Common myeloid progenitor, CD34-positive (primary cell): ENCODE measurements around the gene LYRM1.
"Not testable (repeated sequence)": the region's sequence is repeated elsewhere in the genome, so short reads cannot be mapped to it uniquely, and the experiment has no call there.

Experiments
- CTCF ChIA-PET: fragments of 350-600 bp; sonication (Branson Sonifier 250); formaldehyde crosslinking; loops from one replicate; lab custom pipeline; 2021; ENCODE audit warnings: antibody characterized with exemption; lab: Charles Lee
- POLR2A ChIA-PET: fragments of 350-600 bp; sonication (Branson Sonifier 250); formaldehyde crosslinking; loops from one replicate; lab custom pipeline; 2021; ENCODE audit warnings: antibody characterized with exemption; lab: Charles Lee
- DNase-seq, 3 donors: peaks; one replicate each; pipeline versions ENCODE4 v3.0.0 to v3.0.0-alpha.2; 2013
- H3K27ac ChIP-seq, 2 experiments: 1 replicate in 1 of 2; 2 replicates in 1 of 2; pipeline ENCODE4 v1.7.0; 2013; ENCODE audit warnings: inconsistent platforms in 2 of 2, low read length in 2 of 2, mild to moderate bottlenecking in 2 of 2, low read depth in 1 of 2, moderate library complexity in 1 of 2; ENCODE audit not compliant: severe bottlenecking in 2 of 2, insufficient read depth in 1 of 2, poor library complexity in 1 of 2
- H3K27me3 ChIP-seq, 5 experiments: replicated peaks in 2 of 5; 1 replicate in 3 of 5; 2 replicates in 2 of 5; pipeline versions ENCODE4 v1.6.1 to v1.7.0; 2013; ENCODE audit warnings: low read length in 4 of 5, mild to moderate bottlenecking in 2 of 5, moderate library complexity in 2 of 5, inconsistent platforms in 1 of 5; ENCODE audit not compliant: insufficient read depth in 5 of 5, control insufficient read depth in 4 of 5
- H3K36me3 ChIP-seq, 4 experiments: 1 replicate in 2 of 4; 2 replicates in 2 of 4; pipeline versions ENCODE4 v1.6.1 to v1.7.0; 2013; ENCODE audit warnings: low read length in 3 of 4, control low read depth in 1 of 4, mild to moderate bottlenecking in 1 of 4; ENCODE audit not compliant: control insufficient read depth in 4 of 4, insufficient read depth in 4 of 4
- H3K4me1 ChIP-seq, 4 experiments: 1 replicate in 3 of 4; 2 replicates in 1 of 4; pipeline versions ENCODE4 v1.6.1 to v1.7.1; 2013; ENCODE audit warnings: low read length in 3 of 4, mild to moderate bottlenecking in 3 of 4, control low read depth in 1 of 4, inconsistent platforms in 1 of 4, moderate library complexity in 1 of 4; ENCODE audit not compliant: control insufficient read depth in 4 of 4, insufficient read depth in 4 of 4; ENCODE audit errors: control extremely low read depth in 1 of 4
- H3K4me3 ChIP-seq, 7 experiments: 1 replicate in 4 of 7; 2 replicates in 3 of 7; pipeline versions ENCODE4 v1.5.1 to v1.7.0; 2013; ENCODE audit warnings: mild to moderate bottlenecking in 7 of 7, low read length in 6 of 7, moderate library complexity in 6 of 7, inconsistent platforms in 2 of 7, low read depth in 2 of 7, control low read depth in 1 of 7; ENCODE audit not compliant: insufficient read depth in 4 of 7, control insufficient read depth in 1 of 7; ENCODE audit errors: extremely low read depth in 1 of 7
- H3K9me3 ChIP-seq, 5 experiments: 1 replicate in 4 of 5; 2 replicates in 1 of 5; pipeline versions ENCODE4 v1.6.1 to v1.7.1; 2013; ENCODE audit warnings: low read length in 4 of 5, mild to moderate bottlenecking in 2 of 5, inconsistent platforms in 1 of 5, low read depth in 1 of 5, moderate library complexity in 1 of 5; ENCODE audit not compliant: control insufficient read depth in 4 of 5, insufficient read depth in 2 of 5; ENCODE audit errors: control extremely low read depth in 1 of 5
- WGBS: methylation state at CpG from one replicate; pipeline ENCODE4 v1.1.5; 2013; ENCODE audit not compliant: insufficient coverage; 5-methylcytosine and 5-hydroxymethylcytosine counted together

LYRM1 gene

DNA sequence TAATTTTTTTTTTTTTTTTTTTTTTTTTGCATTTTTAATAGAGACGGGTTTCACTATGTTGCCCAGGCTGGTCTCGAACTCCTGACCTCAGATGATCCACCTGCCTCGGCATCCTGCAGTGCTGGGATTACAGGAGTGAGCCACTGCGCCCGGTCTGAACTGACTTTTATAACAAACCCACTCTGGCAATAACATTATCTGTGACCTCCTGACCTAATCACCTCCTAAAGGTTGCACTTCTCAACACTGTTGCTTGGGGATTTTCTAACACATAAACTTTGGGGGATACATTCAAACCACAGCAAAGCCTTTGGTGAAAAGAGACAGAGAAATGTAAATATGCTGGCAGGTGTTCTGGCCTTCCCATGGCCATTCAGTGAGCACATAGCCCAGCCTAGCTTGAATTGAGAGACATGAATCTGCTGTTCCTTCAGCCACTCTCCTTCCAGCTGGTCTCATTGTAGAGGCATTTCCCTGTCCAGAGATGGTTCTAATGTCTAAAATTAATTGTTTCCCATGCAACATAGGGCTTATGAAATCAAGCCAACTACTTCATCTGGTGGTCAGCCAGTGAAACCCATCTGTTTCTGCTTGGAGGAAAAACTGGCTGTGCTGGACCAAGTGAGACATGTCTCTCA, 28.3 kb downstream of the LYRM1 start:
- no peak for DNase-seq
- WGBS = 98% methylated on average over 5 of the region's 5 CpGs
- no peak overlapping the region for H3K27ac ChIP-seq
- CTCF ChIA-PET = no interaction called here
- H3K4me3 ChIP-seq = no peak overlapping the region
- no peaks in the 10 kb centered on the region for H3K9me3 ChIP-seq
- peaks cover 3 to 16% (median 9%) of the 10 kb centered on the region in 4 experiments for H3K36me3 ChIP-seq
- H3K27me3 ChIP-seq = no peaks in the 10 kb centered on the region
- no peaks in the 10 kb centered on the region for H3K4me1 ChIP-seq
- POLR2A ChIA-PET = no interaction called here

DNA sequence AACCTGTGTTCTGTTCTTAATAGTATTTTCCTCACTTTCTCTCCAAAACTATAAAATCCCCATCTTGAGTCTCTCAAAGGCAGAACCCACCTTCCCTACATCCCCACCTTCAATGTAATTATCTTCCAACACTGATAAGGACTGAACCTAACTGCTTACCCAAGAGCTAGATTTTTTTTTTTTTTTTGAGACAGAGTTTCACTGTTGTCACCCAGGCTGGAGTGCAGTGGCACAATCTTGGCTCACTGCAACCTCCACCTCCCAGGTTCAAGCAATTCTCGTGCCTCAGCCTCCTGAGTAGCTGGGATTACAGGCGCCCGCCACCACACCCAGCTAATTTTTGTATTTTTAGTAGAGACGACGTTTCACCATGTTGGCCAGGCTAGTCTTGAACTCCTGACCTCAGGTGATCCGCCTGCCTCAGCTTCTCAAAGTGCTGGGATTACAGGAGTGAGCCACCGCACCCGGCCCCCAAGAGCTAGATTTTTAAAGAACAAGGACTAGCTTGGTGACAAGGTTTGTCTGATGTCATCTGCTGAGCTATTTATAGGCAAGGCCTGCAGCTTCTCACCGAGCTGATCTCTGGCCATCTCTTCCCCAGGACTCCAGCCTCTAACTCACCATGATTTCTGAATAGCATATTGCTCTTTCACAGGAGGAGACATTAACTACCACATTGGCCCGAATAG, 29.2 kb downstream of the LYRM1 start:
- 94% methylated on average over 9 of the region's 10 CpGs for WGBS
- not testable (repeated sequence) for H3K27ac ChIP-seq, H3K4me1 ChIP-seq, H3K27me3 ChIP-seq, H3K36me3 ChIP-seq, DNase-seq, H3K9me3 ChIP-seq, H3K4me3 ChIP-seq
- ChIA-PET POLR2A (interaction anchor here (0.6 kb wide), 1 partner anchor 57 kb away, joined by 3 read pairs; no protein-coding TSS in a partner anchor), CTCF (interaction anchor here (1.2 kb wide), 1 partner anchor 21 kb away, joined by 4 read pairs; no protein-coding TSS in a partner anchor)

DNA sequence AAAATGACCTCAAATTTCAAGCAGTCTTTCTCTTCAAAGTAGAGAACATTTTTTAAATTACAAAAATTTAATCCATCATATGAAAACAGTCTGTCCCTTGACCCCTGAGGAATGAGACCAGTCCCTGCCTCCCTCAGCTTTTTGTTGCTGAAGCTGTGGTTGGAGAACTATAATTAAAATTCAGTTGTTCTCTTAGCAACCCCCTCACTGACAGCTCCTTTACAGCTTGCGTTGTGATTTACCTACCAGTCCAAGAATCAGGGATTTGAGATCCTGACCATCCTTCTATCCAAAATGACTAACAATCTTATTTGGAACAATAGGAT, 29.8 kb downstream of the LYRM1 start:
- Histone ChIP-seq H3K9me3 (no peaks in the 10 kb centered on the region), H3K36me3 (peaks cover 3 to 6% (median 5%) of the 10 kb centered on the region in 4 experiments), H3K27ac (no peak overlapping the region), H3K27me3 (no peaks in the 10 kb centered on the region), H3K4me1 (no peaks in the 10 kb centered on the region), H3K4me3 (no peak overlapping the region)
- DNase-seq = no peak
- ChIA-PET POLR2A (no interaction called here), CTCF (interaction anchor here (1.2 kb wide), 1 partner anchor 22 kb away, joined by 4 read pairs; no protein-coding TSS in a partner anchor)
- 100% methylated on average over 1 of the region's 1 CpG for WGBS

DNA sequence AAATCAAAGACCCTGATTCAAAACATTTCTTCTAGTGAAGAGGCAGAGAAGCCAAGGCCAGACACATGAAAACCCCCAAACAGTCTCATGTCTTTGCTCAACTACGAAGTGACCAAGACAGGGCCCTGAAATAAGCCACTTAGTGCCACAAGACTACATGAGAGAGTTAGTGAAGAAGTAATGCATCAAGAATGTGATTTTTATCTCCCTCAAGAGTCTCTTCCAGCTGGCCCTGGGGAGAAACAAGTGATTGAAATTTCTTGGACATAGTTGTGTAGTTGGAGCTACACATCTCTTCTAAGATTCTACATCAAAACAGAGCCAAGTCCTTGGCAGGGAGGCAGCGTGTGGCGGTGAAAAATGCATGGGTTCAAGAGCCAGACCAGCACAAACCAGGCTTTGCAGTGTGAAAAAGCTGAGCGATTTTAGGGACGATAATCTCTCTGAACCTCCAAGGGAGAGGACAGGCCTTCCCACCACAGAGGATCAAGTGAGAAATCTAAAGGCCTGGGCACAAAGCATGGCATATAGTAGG, 30.6 kb downstream of the LYRM1 start:
- CTCF ChIA-PET = no interaction called here
- no peaks in the 10 kb centered on the region for H3K36me3 ChIP-seq
- no peak overlapping the region for H3K27ac ChIP-seq
- no peaks in the 10 kb centered on the region for H3K9me3 ChIP-seq
- POLR2A ChIA-PET = no interaction called here
- DNase-seq = no peak
- WGBS = 100% methylated on average over 5 of the region's 5 CpGs
- H3K4me3 ChIP-seq = no peak overlapping the region
- H3K27me3 ChIP-seq = no peaks in the 10 kb centered on the region
- H3K4me1 ChIP-seq = no peaks in the 10 kb centered on the region

DNA sequence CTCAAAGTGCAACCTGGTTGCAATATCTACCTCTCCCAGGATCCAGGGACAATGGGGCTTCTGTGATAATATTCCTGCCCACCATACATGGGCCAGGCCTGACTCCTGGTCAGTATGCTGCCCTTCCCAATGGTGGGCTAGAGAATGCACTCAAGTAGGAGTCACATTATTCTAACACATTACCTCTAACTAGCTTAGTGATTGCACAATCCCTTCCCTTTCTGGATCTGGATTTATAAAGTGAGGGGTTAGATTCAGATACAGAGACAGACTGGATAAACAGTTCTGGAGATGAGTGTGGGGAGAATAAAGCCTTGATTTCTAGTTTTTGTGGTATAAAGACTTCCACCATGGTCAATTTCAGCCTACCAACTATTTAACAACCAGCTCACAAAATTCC, 33.0 kb downstream of the LYRM1 start:
- no peak overlapping the region for H3K4me3 ChIP-seq
- no peaks in the 10 kb centered on the region for H3K36me3 ChIP-seq
- POLR2A ChIA-PET = no interaction called here
- H3K27me3 ChIP-seq = no peaks in the 10 kb centered on the region
- no peak for DNase-seq
- H3K27ac ChIP-seq = no peak overlapping the region
- peaks cover 0 to 10% (median 4%) of the 10 kb centered on the region in 4 experiments for H3K4me1 ChIP-seq
- CTCF ChIA-PET = interaction anchor here (1.1 kb wide), 1 partner anchor 12 kb away, joined by 4 read pairs; no protein-coding TSS in a partner anchor
- no peaks in the 10 kb centered on the region for H3K9me3 ChIP-seq

DNA sequence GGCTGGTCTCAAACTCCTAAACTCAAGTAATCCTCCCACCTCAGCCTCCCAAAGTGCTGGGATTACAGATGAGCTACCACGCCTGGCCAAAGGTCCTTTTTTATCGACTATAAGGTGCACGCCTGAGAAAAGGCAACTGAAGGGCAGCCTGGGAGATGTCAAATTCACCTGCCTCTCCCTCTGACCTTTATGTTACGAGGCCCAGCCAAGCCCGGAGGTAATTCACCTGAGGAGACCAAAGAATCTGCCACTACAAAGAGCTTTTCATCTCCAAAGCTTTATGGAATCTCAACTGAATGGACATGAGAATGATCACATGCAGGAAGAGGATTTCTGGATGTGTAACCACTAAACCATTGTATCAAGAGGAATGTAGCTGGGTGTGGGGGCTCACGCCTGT, 37.2 kb downstream of the LYRM1 start:
- ChIA-PET CTCF (interaction anchor here (1.2 kb wide), 1 partner anchor 37 kb away, joined by 3 read pairs; the partner anchor contains the start of genes DCUN1D3 and LYRM1), POLR2A (no interaction called here)
- no peak overlapping the region for H3K27ac ChIP-seq

DNA sequence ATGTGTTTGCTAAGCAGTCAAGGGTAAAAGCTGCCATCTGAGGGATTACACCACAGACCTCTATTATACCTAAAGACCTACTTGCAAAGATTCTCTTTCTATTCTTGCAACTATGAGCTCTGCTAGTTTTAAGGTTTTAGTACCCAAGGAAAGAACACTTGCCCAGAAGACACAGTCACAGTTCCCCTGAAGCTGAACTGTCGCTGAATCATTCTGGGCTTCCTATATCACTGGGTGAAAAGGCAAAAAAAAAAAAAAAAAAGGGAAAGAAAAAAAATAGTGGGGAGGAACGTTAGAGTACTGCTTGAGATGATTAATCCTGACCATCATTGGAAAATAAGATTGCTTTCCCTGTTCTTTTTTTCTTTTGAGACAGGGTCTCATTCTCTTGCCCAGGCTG, 37.9 kb downstream of the LYRM1 start:
- peak; percentile 48 to 77 (median 74) for DNase-seq
- 0% methylated on average over 2 of the region's 2 CpGs for WGBS
- H3K27me3 ChIP-seq = no peaks in the 10 kb centered on the region
- ChIA-PET POLR2A (no interaction called here), CTCF (interaction anchor here (0.7 to 1.2 kb wide), 2 partner anchors 38 to 124 kb away, joined by 3 read pairs; partner anchors contain the start of genes DCUN1D3 and LYRM1)
- no peaks in the 10 kb centered on the region for H3K36me3 ChIP-seq
- no peak overlapping the region for H3K27ac ChIP-seq
- H3K4me1 ChIP-seq = peaks cover 0 to 36% (median 18%) of the 10 kb centered on the region in 4 experiments
- H3K4me3 ChIP-seq = no peak overlapping the region
- H3K9me3 ChIP-seq = no peaks in the 10 kb centered on the region

More for the DNA sequence above, 37.2 kb downstream of the LYRM1 start:
- H3K36me3 ChIP-seq = no peaks in the 10 kb centered on the region
- H3K27me3 ChIP-seq = no peaks in the 10 kb centered on the region
- H3K4me1 ChIP-seq = peaks cover 0 to 36% (median 18%) of the 10 kb centered on the region in 4 experiments
- H3K4me3 ChIP-seq = no peak overlapping the region
- WGBS = 98% methylated on average over 6 of the region's 6 CpGs
- no peak for DNase-seq
- no peaks in the 10 kb centered on the region for H3K9me3 ChIP-seq
